GM21737 (cell line): ENCODE measurements around the gene LPP.

Experiments
- ATAC-seq: cut with Tn5 transposase; IDR thresholded peaks from one replicate; pipeline ENCODE4 v1.9.1; 2021; ENCODE audit warnings: mild to moderate bottlenecking, moderate library complexity; ENCODE audit not compliant: unreplicated experiment

LPP gene

DNA sequence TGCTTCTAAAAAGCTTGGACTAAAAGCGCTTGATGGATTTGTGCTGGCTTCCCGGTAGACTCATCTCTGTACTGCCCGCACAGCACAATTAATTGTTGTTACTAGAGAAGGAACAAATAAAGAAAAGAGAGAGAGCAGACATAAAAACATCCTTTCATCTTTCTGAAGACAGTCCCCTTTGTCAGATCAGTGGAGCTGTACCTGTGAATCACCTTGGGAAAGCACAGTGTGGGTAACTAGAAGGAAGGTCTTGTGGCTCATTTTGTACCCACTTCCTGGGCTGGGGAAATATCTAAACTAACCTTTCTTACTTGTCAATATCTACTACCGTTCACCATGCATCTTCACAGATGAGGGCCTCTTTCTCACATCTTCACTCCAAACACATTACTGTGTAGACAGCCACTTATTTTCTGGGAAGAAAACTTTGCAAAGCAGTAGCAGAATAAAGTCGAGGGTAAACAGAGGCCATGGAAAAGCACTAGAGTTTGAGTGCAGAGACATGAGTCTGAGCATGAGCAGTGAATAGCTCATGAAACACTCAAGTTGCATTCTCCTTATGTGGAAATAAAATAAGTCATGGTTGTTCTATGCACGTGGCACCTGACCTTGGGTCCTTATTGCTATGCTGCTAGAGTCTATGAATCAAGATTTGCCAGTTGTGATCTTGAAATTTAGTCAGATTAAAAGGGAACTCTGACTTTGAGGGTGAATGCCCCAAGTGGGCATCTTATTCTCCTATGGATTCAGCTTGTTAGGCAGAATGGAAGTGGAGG lies 169.3 kb downstream of the LPP start:
- no peak for ATAC-seq

DNA sequence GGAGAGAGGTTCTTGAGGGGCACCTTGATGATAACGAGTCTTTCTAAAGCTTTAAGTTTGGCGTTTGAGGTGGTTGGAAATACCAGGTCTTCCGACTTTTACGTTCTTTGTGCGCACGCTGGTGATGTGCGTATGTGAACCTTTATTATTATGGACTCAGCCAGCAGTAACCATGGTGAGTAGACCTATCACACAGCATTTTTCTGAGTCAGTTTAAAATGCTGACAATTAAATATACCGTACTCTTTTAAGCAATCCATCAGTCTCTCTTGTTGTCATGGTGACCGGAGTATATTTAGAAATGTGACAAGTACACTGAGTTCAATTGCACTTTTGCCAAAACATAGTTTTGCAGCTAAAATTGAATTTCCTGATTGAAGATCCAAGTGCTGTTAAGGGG lies 172.2 kb downstream of the LPP start:
- no peak for ATAC-seq

GRCh38 chr3:188326968-188327367 lies 173.0 kb downstream of the LPP start:
- ATAC-seq, result no peak

DNA sequence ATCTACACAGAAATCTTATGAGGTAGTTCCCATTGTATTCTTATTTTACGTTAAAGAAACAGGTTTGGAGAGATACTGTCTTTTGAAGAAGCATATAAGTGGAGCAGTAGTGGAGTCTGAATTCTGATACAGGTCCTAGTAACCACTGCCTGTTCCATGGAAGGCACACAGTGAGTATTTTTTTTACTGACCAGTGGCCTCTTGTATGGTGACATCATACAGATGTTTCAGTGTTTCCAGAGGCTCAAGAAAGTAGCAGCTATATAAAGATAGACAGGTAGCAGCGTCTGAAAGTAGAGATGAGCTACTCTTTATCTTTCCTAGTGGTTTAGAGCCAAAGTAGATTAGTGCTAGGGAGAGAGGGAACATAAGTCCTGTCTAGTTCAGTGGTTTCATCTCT lies 173.5 kb downstream of the LPP start:
- ATAC-seq, result no peak

GRCh38 chr3:188330138-188330537 lies 176.2 kb downstream of the LPP start:
- no peak for ATAC-seq

GRCh38 chr3:188331166-188331565 lies 177.2 kb downstream of the LPP start:
- no peak for ATAC-seq

- no peak for ATAC-seq
Measured at GRCh38 chr3:188332085-188332484, 178.1 kb downstream of the LPP start.

- no peak for ATAC-seq
Measured at GRCh38 chr3:188335656-188336055, 181.7 kb downstream of the LPP start.

DNA sequence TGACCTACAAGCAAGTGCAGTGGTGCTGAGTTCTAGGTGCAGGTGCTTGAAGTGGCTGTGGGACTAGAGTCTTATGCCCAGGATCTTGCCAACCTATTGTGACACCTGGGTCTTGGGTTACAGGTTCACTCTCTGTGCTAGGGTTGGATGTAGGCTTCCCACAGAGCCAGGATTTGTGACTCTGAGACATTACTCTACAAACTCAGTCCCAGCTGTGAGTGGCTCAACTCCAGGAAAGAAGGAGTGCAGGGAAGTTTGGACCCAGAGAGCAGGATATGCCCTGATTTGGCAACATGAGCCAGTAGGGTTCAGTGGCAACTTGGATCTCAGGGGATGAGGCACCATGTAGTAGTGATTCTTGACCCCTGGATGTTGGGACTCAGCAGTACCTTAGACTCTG lies 182.2 kb downstream of the LPP start:
- no peak for ATAC-seq

DNA sequence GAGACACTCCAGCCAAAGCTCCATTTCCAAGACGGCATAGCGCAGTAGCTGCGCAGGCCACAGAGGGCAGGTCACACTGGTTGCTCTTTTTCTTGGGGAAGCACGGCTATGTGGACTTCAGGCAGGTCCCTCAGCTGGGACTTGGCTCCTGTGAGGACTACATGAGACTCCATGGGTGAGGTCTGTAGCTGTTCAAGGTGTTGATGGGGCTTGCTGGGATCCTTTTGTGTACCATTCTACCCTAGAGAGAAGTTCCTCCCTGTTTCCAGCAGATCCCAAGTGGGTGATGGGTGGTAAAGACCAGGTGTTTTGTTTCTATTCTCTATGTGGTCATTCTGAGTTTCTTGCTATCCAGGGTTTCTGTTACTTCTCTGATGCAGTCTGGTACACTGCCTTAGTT lies 183.3 kb downstream of the LPP start:
- no peak for ATAC-seq

DNA sequence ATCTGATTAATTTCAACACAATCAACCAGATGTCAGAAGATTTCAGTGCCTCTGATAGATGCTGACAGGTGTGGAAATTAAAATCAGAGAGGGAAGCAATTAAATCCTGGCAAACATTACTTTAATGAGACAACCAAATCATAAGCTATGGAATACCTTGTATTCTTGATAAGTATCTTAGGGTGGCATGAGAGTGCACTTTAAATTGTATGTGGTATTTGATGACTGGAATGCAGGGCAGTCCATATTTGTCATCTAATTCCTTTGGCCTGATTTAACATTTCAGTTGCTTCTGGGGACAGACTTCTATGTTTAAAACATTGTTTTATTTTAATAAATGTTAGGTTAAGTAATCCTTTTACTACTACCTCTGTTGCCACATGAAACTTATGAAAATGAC lies 184.1 kb downstream of the LPP start:
- no peak for ATAC-seq

GRCh38 chr3:188339410-188340295 lies 185.7 kb downstream of the LPP start:
- ATAC-seq, result no peak

GRCh38 chr3:188341501-188341900 lies 187.5 kb downstream of the LPP start:
- no peak for ATAC-seq

DNA sequence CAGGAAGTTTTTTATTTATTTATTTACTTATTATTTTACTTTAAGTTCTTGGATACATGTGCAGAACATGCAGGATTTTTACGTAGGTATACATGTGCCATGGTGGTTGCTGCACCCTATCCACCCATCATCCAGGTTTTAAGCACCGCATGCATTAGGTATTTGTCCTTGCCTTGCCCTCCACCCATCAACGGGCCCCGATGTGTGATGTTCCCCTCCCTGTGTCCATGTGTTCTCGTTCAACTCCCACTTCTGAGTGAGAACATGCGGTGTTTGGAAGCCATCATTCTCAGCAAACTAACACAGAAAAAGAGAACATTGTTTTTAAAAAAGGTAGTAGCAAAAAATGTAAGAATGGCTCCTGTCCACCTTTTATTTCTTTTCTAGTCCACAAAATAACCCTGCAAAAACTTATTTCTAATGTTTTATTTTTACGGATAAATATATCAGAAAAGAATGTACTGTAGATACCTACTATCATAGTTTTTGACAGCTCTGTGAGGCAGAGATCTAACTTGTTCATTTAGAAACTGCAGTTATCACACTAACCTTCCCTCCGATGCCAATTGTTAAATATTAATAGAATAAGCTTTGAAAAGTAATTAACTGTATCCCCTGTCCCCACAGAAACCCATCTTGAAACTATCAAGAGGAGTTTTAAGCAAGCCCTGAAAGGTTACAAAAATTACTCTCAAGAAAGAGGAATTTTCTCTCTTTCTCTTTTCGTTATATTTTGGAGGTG lies 189.2 kb downstream of the LPP start:
- no peak for ATAC-seq

GRCh38 chr3:188343894-188344293 lies 189.9 kb downstream of the LPP start:
- no peak for ATAC-seq

DNA sequence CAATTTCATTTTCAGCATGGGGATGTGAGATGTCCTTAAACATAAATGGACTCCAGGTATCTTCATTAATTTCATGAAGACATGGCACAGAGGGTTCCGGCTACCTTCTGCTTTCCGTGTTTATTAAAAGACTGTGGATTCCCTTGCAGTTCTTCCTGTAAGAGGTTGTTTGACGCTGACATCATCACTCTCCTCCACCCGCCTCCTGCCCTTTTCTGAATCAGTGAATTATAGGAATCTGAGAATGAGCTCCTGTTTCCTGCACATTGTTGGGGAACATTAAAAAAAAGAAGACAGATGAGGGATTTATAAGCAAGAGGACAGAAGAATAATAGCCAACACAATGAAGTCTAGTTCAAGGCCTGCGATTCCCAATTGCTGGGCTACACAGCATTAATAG lies 191.3 kb downstream of the LPP start:
- no peak for ATAC-seq

DNA sequence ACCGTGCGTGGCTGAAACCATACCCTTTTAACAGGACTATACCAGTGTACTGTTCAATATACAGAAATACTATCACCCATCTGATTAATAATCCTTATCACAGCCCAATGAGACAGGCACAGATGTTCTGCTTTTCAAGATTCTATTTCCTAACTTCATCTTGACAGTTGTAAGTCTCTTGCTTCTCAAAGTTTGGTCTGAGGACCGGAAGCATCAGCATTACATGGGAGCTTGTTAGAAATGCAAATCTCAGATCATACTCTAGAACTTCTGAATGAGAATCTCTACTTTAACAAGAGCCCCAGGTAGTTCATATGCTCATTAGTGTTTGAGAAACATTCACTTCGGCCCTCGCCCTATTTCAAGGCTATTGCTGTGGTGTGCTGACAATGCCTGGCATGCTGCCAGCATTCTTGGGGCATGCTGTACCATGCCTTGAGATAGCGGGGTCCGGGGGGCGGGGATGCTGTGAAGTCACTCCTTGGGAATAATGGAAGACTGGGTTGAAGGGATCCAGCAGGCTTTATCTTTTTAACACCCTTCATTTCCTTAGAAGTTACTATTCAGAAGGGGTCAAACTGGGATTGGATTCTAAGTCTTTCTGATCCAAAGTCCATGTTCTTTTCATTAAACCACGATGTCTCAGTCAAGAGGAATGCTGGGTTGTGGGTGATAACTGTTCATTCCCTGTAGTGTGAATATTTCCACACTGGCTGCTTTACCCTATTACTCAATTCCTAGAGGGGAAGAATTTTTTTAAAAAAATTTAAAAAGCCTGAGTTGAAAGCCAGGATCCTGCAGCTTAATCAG lies 194.7 kb downstream of the LPP start:
- no peak for ATAC-seq

DNA sequence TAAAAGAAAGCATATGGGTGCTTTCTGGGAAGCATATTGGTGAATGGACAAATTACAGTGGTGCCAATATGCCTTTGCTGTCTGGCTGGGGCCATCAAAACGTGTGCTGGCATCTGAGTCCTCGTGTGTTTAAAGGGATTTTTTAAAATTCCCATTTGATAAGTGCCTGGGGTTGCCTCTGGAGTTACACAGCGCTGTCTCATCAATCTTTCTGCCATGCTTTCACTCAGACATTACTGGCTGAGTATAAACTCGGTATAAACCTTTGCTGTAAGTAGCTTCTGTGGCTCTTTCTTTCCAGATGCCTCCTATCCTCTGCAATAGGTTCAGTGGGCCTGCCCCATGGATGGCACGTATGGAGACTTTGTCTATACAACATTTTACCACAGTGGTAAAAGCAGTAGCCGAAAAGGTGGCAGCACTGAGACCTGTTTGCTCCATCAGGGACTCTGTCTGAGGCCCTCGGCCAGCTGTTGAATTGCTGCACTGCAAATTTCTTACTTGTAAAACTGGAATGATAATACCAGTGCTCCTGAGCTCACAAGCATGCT lies 195.5 kb downstream of the LPP start:
- ATAC-seq, result no peak

- ATAC-seq, result no peak
Measured at GRCh38 chr3:188349933-188350332, 196.0 kb downstream of the LPP start.

- no peak for ATAC-seq
Measured at GRCh38 chr3:188350961-188351360, 197.0 kb downstream of the LPP start.
